AG20443 (cell line): Measurements from ENCODE around the gene SLC25A45.

Source experiments
- DNase-seq: peaks from one replicate; pipeline ENCODE4 v3.0.0; 2012; ENCODE audit warnings: low spot score, mixed read lengths

The SLC25A45 gene

GRCh38 chr11:65404638-65405339 lies 22.3 kb upstream of the SLC25A45 start:
- DNase-seq, result no peak

DNA sequence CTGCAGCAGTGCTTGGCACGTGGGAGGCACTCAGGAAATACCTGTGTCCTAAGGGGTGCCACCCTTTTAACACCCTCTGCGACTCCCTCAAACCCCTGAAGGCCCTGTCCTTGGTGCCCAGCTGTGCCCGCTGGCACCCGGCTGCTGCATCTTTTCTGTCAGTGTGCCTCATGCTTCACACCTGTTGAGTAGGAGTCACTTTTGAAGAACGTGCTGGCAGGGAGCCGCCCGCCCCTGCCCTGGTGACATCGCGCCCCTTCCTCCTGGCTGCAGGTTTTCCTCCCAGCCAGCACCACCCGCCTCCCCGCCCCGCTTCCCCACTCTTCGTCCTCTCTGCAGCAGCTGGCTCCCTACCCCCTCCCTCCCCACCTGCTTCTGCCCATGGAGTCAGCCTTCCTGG lies 21.8 kb upstream of the SLC25A45 start:
- no peak for DNase-seq

GRCh38 chr11:65403607-65404121 lies 21.2 kb upstream of the SLC25A45 start:
- no peak for DNase-seq

DNA sequence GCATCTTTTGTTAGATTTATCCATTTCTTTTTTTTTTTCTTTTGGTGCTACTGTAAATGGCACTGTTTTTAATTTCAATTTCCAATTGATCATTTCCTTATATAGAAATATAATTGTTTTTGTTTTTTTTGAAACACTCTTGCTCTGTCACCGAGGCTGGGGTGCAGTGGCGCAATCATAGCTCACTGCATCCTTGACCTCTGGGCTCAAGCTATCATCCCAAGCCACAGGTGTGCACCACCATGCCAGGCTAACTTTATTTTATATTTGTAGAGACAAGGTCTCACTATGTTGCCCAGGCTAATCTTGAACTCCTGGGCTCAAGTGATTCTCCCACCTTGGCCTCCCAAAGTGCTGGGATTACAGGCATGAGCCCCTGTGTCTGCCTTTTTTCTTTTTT lies 20.3 kb upstream of the SLC25A45 start:
- no peak for DNase-seq

DNA sequence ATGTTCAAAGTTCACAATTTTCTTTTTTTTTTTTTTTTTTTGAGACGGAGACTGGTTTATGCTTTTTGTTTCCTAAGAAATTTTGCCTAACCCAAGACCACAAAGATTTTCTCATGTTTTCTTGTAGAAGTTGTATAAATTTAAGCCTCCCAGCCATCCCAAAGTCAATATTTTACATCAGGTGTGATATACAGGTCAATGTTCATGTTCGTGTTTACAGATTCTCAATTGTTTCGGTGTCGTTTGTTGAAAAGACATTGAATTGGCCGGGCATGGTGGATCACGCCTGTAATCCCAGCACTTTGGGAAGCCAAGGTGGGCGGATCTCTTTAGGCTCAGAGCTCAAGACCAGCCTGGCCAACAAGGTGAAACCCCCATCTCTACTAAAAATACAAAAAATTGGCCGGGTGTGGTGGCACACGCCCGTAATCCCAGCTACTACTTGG lies 19.4 kb upstream of the SLC25A45 start:
- no peak for DNase-seq

- DNase-seq, result no peak
These were observed 18.8 kb upstream of the SLC25A45 start for GRCh38 chr11:65401073-65401802.

GRCh38 chr11:65400307-65401072 lies 18.0 kb upstream of the SLC25A45 start:
- no peak for DNase-seq

DNA sequence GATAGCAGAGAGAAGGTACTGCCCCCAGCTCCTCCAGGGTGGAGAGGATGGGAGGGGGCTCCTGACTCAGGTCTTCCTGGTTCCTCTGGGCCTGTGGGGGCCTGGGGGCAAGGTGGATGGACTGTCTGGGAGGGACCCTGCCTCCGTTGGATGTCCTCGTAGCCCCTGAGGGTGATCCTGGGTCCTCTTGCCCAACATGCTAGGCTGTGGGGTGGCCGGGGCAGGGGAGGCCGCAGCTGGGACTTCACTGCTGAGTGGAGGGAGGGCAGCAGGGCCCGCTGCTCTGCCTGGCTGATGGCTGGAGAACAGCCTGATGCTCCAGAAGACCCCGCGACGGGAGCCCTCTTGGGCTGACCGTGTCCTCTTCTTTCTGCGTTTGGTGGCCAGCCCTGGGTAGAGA lies 17.4 kb upstream of the SLC25A45 start:
- no peak for DNase-seq

GRCh38 chr11:65399249-65399648 lies 16.8 kb upstream of the SLC25A45 start:
- no peak for DNase-seq

- no peak for DNase-seq
These were observed 16.0 kb upstream of the SLC25A45 start for GRCh38 chr11:65398362-65398910.

DNA sequence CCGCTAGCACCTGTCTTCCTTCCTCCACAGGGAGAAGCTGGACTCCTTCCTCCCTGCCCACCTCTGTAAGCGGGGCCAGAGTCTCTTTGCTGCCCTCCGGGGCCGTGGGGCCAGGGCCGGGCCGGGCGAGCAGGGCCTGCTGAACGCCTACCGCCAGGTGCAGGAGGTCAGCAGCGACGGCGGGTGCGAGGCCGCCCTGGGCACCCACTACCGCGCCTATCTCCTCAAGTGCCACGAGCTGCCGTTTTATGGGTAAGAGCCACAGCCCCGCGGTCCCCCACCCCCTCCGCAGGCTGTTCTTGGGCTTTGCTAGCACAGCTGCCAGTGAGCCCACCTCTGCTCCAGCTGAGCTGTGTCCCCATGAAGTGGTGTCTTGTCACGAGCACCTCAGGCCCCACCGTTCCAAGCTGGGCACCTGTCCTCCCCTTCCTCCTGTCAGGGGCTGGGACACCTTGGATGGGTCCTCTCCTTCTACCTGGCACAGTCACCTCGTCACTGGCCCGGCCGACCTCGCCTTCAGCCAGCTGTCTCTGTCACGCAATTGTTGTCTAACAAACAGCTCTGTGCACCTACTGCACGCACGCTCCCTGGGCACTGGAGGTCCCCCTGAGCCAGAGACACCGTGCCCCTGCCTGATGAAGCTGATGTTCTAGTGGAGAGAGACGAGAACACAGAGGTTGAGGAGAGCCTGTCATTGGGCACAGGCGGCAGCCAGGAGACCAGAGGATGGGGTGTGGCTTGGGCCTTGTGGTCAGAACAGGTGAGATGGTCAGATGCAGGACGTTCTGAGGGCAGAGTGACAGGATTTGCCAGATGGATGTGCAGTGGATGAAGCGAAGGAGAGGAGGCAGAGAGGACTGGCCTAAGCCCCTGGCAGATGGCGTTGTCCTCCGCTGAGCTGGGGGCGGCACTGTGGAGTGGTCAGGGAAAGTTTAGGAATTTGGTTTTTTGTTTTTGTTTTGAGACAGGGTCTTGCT lies 14.6 kb upstream of the SLC25A45 start:
- no peak for DNase-seq

DNA sequence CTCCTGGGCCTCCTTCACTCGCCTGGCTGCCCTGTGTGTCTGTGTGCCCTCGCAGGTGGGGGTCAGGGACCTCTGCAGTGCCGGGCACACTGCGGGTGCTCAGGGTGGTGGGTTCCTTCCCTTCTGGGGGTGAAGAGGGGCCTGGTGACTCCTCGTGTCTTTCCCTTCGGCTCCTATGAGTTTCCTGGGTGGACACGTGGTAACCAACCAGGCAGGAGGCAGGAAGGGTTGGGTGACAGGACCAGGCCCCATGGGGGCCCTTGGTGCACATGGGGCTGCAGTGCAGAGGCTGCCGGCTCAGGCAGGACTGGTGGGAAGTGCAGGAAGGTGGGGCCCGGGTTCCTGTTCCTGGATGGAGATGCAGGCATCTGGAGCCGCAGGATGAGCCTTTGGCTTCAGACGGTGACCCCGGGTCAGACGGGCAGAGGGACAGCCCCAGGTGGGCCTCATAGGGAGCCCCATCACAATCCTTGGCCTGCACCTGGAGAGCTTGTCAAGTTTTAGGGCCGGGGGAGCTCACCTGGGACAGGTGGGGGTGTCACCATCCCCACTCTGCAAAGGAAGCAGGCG lies 13.6 kb upstream of the SLC25A45 start:
- DNase-seq, result no peak

DNA sequence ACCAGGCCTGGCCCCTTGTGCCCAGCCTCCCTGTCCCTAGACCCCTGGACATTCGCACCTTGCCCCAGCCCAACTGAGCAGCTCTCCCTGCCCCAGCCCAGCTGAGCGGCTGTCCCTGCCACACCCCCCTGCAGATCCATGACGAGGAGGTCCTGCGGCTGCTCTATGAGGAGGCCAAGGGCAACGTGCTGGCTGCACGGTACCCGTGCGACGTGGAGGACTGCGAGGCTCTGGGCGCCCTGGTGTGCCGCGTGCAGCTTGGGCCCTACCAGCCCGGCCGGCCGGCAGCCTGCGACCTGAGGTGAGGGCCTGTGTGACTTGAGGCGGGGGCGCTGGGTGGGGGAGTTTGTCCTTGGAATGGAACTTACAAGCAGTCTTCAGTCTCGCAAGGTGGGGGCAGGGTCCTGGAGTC lies 11.7 kb upstream of the SLC25A45 start:
- DNase-seq, result no peak

DNA sequence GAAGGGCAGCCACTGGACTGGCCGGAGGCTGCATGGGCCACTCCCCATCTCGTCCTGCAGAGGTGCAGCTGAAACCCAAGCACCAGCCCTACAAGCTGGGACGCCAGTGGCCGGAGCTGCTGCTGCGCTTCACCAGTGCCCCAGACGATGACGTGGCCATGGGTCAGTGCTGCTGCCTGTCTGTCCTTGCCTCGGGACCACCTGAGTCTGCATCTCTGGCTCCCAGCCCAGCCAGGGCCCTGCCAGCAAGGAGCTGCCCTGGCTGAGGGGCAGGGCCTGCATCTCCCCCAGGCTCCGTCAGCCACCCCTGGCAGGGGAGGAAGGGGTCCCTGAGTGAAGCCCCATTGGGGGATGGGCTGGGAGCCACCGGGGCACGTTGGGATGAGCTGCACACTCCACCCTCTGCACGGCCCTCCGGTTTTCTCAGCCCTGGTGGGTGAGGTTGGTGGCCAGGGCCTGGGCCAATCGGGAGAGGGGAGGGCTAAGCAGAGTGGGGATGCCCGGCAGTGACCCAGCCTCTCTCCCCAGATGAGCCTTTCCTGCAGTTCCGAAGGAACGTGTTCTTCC lies 11.2 kb upstream of the SLC25A45 start:
- no peak for DNase-seq

DNA sequence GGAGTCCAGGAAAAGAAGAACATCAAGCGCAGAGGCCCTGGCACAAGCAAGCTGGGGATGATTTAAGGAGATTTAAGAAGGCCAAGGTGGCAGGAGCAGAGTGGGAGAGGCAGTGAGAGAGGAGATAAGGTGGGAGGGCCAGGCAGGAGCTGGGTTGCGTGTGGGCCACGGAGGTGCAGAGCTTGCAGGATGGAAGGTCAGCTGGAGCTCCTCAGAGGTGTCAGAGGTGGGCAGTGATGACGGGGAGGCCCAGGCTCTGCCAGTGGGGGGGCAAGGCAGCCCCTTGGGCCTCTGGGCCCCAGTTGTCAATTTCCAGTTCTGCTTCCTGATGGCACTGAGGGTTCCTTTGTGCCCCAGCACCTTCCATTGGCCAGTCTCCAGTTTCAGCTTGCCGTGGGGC lies 10.5 kb upstream of the SLC25A45 start:
- no peak for DNase-seq

- no peak for DNase-seq
These were observed 9.9 kb upstream of the SLC25A45 start for GRCh38 chr11:65392186-65392829.

DNA sequence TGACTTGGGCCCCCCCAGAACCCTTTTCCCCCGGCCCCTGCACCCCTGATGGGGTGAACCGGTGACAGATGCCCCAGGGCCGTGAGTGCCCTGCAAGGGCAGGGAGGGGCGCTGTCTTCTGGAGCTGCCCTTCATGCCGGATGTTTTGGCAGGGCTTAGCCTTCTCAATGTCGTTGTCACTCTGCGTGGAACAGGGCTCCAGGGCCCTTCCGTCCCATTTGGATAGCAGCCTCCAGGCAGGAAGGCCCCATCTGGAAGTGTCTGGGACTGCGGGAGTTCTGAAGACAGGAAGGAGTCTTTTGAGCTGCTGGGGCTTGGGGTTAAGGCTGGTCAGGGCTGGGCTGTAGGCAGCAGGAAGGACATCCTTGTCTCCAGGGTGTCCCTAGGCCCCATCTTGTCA lies 8.6 kb upstream of the SLC25A45 start:
- peak; percentile 45 for DNase-seq

DNA sequence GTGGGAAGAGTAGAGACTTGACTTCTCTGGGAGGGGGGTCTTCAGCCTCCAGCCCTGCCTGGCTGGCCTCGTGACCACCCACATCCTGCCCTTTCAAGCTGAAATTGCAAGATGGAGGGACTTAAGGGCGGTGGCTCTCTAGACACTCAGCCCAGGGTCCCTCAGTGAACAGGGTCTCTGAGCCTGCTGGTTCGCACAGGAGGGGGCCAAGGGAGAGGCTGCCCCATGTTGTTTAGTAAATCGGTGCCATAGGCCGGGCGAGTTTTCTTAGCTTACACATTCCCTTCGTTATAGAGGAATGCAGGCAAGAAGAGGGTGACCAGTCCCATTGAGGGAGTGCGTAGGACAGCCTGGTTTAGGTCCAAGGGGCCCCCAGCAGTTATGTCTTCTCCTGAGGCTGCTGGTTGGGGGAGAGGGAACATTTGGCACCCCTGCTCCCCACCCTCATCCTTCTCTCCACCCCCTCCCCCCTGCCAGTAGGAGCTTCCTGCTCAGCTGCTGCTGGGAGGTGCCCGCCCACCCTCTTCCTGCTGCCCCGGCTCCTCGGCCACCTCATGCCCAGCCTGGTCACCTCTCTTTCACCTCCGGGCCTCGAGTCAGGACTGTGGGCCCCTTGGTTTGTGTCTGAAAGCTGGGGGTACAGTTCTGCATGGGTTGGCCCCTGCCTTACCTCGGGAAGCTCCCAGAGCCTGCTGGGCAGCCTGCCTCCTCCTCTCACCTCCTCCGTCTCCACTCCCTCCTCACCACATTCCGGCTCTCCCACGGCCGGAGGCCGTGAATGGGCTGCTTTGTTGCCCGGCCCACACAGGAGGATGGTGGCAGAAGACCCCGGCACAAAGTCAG lies 7.9 kb upstream of the SLC25A45 start:
- DNase-seq, result peak; percentile 45
